Thymus (tissue), 11 donors: ENCODE data around the gene ITGAV. TPM values are rescaled to one million over a fixed set of nuclear protein-coding genes. Genes with fewer than 3 reads are reported as not detected.

Source experiments
- DNase-seq, 9 donors: peaks; one replicate each; pipeline ENCODE4 v3.0.0-alpha.2; 2013; ENCODE audit warnings: low spot score in 9 of 9, low read depth in 6 of 9, missing footprints in 1 of 9
- H3K27ac ChIP-seq, 2 donors: one replicate each; pipeline ENCODE4 v1.5.1; 2013; ENCODE audit warnings: control low read depth in 1 of 2, low read depth in 1 of 2, low read length in 1 of 2, mild to moderate bottlenecking in 1 of 2, moderate library complexity in 1 of 2
- H3K27me3 ChIP-seq, 2 donors: one replicate each; pipeline ENCODE4 v1.5.1; 2013; ENCODE audit warnings: low read length in 1 of 2; ENCODE audit not compliant: control insufficient read depth in 2 of 2, insufficient read depth in 1 of 2
- H3K36me3 ChIP-seq, 2 donors: one replicate each; pipeline ENCODE4 v1.5.1; 2013; ENCODE audit warnings: low read length in 1 of 2, mild to moderate bottlenecking in 1 of 2, moderate library complexity in 1 of 2; ENCODE audit not compliant: control insufficient read depth in 2 of 2, insufficient read depth in 2 of 2
- H3K4me1 ChIP-seq, 2 donors: one replicate each; pipeline ENCODE4 v1.5.1; 2013; ENCODE audit warnings: low read length in 2 of 2; ENCODE audit not compliant: control insufficient read depth in 2 of 2, insufficient read depth in 2 of 2
- H3K4me3 ChIP-seq, 2 donors: one replicate each; pipeline ENCODE4 v1.5.1; 2013; ENCODE audit warnings: low read length in 2 of 2, control low read depth in 1 of 2, mild to moderate bottlenecking in 1 of 2
- H3K9me3 ChIP-seq, 2 donors: one replicate each; pipeline ENCODE4 v1.5.1; 2013; ENCODE audit warnings: low read length in 1 of 2, mild to moderate bottlenecking in 1 of 2; ENCODE audit not compliant: control insufficient read depth in 2 of 2, insufficient read depth in 1 of 2
- WGBS: extraction: QIAGEN DNeasy Blood & Tissue Kit; methylation state at CpG from one replicate; pipeline ENCODE4 v1.1.7; 2013; 5-methylcytosine and 5-hydroxymethylcytosine counted together
- polyA plus RNA-seq: library from polyadenylated mRNA; stranded (reverse); fragments of 200-250 nt; gene quantifications from one replicate; pipeline ENCODE4 v1.2.3, GENCODE V29; 2013
- total RNA-seq: library from RNA; stranded (reverse); fragments of 120-200 nt; gene quantifications from one replicate; pipeline ENCODE4 v1.2.4, GENCODE V29; 2013
- donor health status: healthy.

ITGAV gene
- total and polyA plus RNA-seq, 2 donors: 23.9 to 44.6 TPM

DNA sequence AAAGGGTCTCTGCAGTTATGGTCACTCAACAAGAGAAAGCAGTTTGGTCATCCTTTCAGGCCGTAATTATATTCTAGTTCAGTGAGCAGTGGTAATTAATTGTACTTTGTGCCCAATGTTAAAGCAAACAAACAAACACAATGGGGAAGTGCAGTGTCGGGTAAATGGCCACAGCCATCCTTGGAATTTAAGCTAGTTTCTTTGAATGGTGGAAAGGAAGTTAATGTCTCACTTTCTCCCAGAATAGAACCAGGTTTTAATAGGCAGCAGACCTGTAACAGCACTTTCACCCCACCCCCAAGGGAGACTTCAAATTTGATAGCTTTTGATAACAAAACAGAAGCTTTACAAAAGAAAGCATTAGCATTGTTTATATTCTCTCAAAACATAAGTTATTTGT is 20.0 kb upstream of the ITGAV start:
- no peak overlapping the region for H3K4me3 ChIP-seq
- H3K4me1 ChIP-seq: no peaks in the 10 kb centered on the region
- no peak for DNase-seq
- H3K27me3 ChIP-seq: no peaks in the 10 kb centered on the region
- 95% methylated on average over 2 of the region's 2 CpGs for WGBS
- no peaks in the 10 kb centered on the region for H3K9me3 ChIP-seq
- H3K27ac ChIP-seq: no peak overlapping the region
- no peaks in the 10 kb centered on the region for H3K36me3 ChIP-seq

- Histone ChIP-seq H3K27ac (no peak overlapping the region), H3K9me3 (no peaks in the 10 kb centered on the region), H3K27me3 (no peaks in the 10 kb centered on the region), H3K4me3 (no peak overlapping the region), H3K4me1 (no peaks in the 10 kb centered on the region), H3K36me3 (no peaks in the 10 kb centered on the region)
- DNase-seq: no peak
- 98% methylated on average over 5 of the region's 5 CpGs for WGBS
These were observed 19.3 kb upstream of the ITGAV start for GRCh38 chr2:186570604-186571003.

DNA sequence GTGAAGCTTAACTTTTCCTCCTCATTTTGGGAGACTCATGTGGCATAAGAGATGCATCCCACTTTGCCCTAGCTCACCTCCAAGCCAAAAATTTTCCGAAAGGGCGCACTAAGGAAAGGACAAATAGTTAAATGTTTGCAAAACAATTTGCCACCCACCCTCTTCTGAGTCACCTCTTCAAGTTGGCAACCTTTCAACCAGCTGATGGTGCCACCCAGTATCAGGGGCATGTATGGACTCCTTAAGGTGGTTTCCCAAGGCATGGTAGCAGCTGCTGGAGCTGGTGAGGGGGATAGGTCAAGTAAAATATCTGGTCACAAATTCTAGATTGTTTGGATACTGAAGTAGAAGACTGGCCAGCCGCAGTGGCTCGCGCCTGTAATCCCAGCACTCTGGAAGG is 17.2 kb upstream of the ITGAV start:
- Histone ChIP-seq H3K27me3 (no peaks in the 10 kb centered on the region), H3K4me3 (no peak overlapping the region), H3K27ac (no peak overlapping the region), H3K36me3 (no peaks in the 10 kb centered on the region), H3K9me3 (no peaks in the 10 kb centered on the region), H3K4me1 (no peaks in the 10 kb centered on the region)
- WGBS: 97% methylated on average over 5 of the region's 5 CpGs
- no peak for DNase-seq

DNA sequence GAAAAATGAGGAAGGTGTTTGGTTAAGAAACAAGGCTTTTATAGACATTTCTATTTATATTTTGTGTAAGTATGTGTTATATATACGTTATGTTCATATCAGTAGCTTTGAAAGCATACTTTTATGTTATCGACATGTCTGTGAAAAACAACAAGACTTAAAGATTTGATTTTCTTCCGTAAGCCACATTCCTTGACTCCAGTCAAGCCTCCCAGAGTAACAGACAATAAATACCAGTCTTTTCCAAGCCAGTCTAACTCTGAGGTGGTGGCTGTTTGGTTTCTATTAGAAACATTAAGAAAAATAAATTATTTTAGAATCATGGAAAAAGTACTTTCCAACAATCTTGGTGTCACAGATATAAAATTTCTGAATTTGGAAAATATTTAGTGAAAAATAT is 16.3 kb upstream of the ITGAV start:
- Histone ChIP-seq H3K36me3 (no peaks in the 10 kb centered on the region), H3K4me3 (no peak overlapping the region), H3K27me3 (no peaks in the 10 kb centered on the region), H3K27ac (no peak overlapping the region), H3K4me1 (no peaks in the 10 kb centered on the region), H3K9me3 (no peaks in the 10 kb centered on the region)
- 95% methylated on average over 3 of the region's 3 CpGs for WGBS
- no peak for DNase-seq

- peak in 1 of 9 donors; percentile 30 for DNase-seq
- no peaks in the 10 kb centered on the region for H3K9me3 ChIP-seq
- 51% methylated on average over 1 of the region's 1 CpG for WGBS
These were observed 14.6 kb upstream of the ITGAV start for GRCh38 chr2:186575302-186575701.

GRCh38 chr2:186575856-186576255 is 14.0 kb upstream of the ITGAV start:
- no peak for DNase-seq
- Histone ChIP-seq H3K4me1 (no peaks in the 10 kb centered on the region), H3K36me3 (no peaks in the 10 kb centered on the region), H3K27me3 (no peaks in the 10 kb centered on the region), H3K9me3 (no peaks in the 10 kb centered on the region), H3K27ac (no peak overlapping the region), H3K4me3 (no peak overlapping the region)
- WGBS: 96% methylated on average over 1 of the region's 1 CpG

More at GRCh38 chr2:186575302-186575701, 14.6 kb upstream of the ITGAV start:
- no peaks in the 10 kb centered on the region for H3K36me3 ChIP-seq
- H3K27me3 ChIP-seq: no peaks in the 10 kb centered on the region
- H3K27ac ChIP-seq: no peak overlapping the region
- no peak overlapping the region for H3K4me3 ChIP-seq
- no peaks in the 10 kb centered on the region for H3K4me1 ChIP-seq

DNA sequence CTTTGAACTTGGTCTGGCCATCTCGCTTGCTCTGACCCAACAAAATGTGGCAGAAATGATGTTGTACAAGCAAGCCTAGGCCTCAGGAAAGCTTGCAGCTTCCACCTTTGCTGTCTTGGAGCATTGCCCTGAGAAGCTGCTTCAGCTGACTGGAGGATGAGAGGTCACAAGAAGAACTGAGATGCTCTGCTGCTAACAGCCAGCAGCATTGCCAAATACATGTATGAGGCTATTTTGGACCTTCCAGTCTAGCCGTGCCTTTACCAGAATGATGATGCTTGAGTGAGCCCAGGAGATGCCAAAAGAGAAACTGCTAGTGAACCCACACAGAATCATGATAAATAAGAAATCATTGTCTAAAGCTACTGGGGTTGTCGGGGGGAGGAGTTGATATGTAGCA is 13.2 kb upstream of the ITGAV start:
- H3K4me3 ChIP-seq: no peak overlapping the region
- H3K27ac ChIP-seq: no peak overlapping the region
- WGBS: 93% methylated on average over 3 of the region's 3 CpGs

DNA sequence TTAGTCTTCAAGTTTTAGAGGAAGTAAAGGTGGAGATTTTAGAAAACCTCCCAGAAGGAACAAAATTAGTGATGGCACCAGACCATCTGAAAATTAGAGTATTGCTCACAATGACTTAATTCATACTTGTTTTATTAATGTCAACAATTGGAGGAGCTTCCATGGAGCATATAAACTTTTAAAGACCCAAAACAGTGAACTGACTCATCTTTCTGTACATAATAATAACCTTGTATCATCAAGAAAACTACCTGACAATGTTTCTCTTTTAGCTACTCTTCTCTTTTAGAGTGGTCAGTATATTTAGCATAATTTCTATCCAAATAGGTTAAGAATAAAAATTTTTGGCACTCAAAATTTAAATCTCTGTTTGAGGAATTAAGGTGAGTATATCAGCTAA is 7.2 kb upstream of the ITGAV start:
- no peak for DNase-seq
- Histone ChIP-seq H3K27ac (no peak overlapping the region), H3K4me1 (no peaks in the 10 kb centered on the region), H3K27me3 (no peaks in the 10 kb centered on the region), H3K36me3 (no peaks in the 10 kb centered on the region), H3K4me3 (no peak overlapping the region), H3K9me3 (no peaks in the 10 kb centered on the region)

More for the DNA sequence above, 13.2 kb upstream of the ITGAV start:
- no peak for DNase-seq
- H3K4me1 ChIP-seq: no peaks in the 10 kb centered on the region
- H3K27me3 ChIP-seq: no peaks in the 10 kb centered on the region
- no peaks in the 10 kb centered on the region for H3K9me3 ChIP-seq
- no peaks in the 10 kb centered on the region for H3K36me3 ChIP-seq

GRCh38 chr2:186584053-186584452 is 5.8 kb upstream of the ITGAV start:
- Histone ChIP-seq H3K4me3 (no peak overlapping the region), H3K27ac (no peak overlapping the region), H3K27me3 (no peaks in the 10 kb centered on the region), H3K9me3 (no peaks in the 10 kb centered on the region), H3K4me1 (peaks cover 1% of the 10 kb centered on the region in 2 donors), H3K36me3 (no peaks in the 10 kb centered on the region)
- WGBS: 100% methylated on average over 1 of the region's 1 CpG
- no peak for DNase-seq

DNA sequence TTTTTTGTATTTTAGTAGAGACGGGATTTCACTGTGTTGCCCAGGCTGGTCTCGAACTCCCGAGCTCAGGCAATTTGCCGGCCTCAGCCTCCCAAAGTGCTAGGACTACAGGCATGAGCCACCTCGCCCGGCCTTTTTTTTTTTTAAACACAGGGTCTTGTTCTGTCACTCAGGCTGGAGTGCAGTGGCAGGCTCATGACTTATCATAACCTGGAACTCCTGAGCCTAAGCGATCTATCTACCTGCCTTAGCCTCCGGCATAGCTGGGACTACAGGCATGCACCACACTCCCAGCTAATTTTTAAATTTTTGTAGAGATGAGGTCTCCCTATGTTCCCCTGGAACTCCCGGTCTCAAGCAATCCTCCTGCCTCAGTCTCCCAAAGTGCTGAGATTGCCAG is 1.4 kb upstream of the ITGAV start:
- Histone ChIP-seq H3K9me3 (no peaks in the 10 kb centered on the region), H3K4me1 (peaks cover 3 to 6% of the 10 kb centered on the region in 2 donors), H3K27me3 (no peaks in the 10 kb centered on the region), H3K36me3 (no peaks in the 10 kb centered on the region), H3K27ac (no peak overlapping the region), H3K4me3 (no peak overlapping the region)
- 98% methylated on average over 9 of the region's 9 CpGs for WGBS
- no peak for DNase-seq
